Astrocyte (in vitro differentiated cells and primary cell): Measurements from ENCODE around the gene COL24A1. TPM values are rescaled to one million over a fixed set of nuclear protein-coding genes. Genes with fewer than 3 reads are reported as not detected.

Experiments
- DNase-seq: peaks from one replicate; pipeline ENCODE4 v3.0.0-alpha.2; 2010; ENCODE audit warnings: low read depth
- FAIRE-seq: peaks from 2 replicates; lab custom pipeline; 2011; peaks lifted over from hg19 to GRCh38; lab: Jason Lieb, UNC
- H2AFZ ChIP-seq: 2 replicates; pipeline ENCODE4 v1.6.0; 2012; ENCODE audit warnings: low read depth, low read length, inconsistent platforms
- H3K27ac ChIP-seq: 2 replicates; pipeline ENCODE4 v1.5.1; 2011; ENCODE audit warnings: low read depth, low read length, inconsistent platforms
- H3K27me3 ChIP-seq: 2 replicates; pipeline ENCODE4 v1.6.0; 2011; ENCODE audit warnings: low read length, inconsistent platforms; ENCODE audit not compliant: insufficient read depth
- H3K36me3 ChIP-seq: 2 replicates; pipeline ENCODE4 v1.5.1; 2011; ENCODE audit warnings: low read length, inconsistent platforms; ENCODE audit not compliant: insufficient read depth
- H3K4me1 ChIP-seq: 2 replicates; pipeline ENCODE4 v1.5.1; 2011; ENCODE audit warnings: low read length, inconsistent platforms; ENCODE audit not compliant: insufficient read depth
- H3K4me2 ChIP-seq: 2 replicates; pipeline ENCODE4 v1.6.0; 2012; ENCODE audit warnings: low read length, inconsistent platforms
- H3K4me3 ChIP-seq: 2 replicates; pipeline ENCODE4 v1.5.1; 2011; ENCODE audit warnings: low read depth, mild to moderate bottlenecking, low read length, inconsistent platforms; ENCODE audit not compliant: insufficient read depth
- H3K79me2 ChIP-seq: 2 replicates; pipeline ENCODE4 v1.6.0; 2012; ENCODE audit warnings: mild to moderate bottlenecking, low read length, inconsistent platforms; ENCODE audit not compliant: insufficient read depth
- H3K9ac ChIP-seq: 2 replicates; pipeline ENCODE4 v1.6.0; 2012; ENCODE audit warnings: mild to moderate bottlenecking, low read length, inconsistent platforms
- H3K9me3 ChIP-seq: 2 replicates; pipeline ENCODE4 v1.5.1; 2012; ENCODE audit warnings: low read depth, mild to moderate bottlenecking, low read length, inconsistent platforms; ENCODE audit not compliant: insufficient read depth
- H4K20me1 ChIP-seq: 2 replicates; pipeline ENCODE4 v1.6.0; 2012; ENCODE audit warnings: low read length, inconsistent platforms; ENCODE audit not compliant: insufficient read depth
- H3K27ac Mint-ChIP-seq: one replicate; pipeline ENCODE4 v1.8.0; 2021; ENCODE audit warnings: mild to moderate bottlenecking, mixed read lengths; ENCODE audit not compliant: unreplicated experiment
- H3K27me3 Mint-ChIP-seq: one replicate; pipeline ENCODE4 v1.8.0; 2021; ENCODE audit warnings: low read depth, mixed read lengths; ENCODE audit not compliant: unreplicated experiment
- H3K36me3 Mint-ChIP-seq: one replicate; pipeline ENCODE4 v1.8.0; 2021; ENCODE audit warnings: low read depth, mixed read lengths; ENCODE audit not compliant: unreplicated experiment
- H3K4me1 Mint-ChIP-seq: one replicate; pipeline ENCODE4 v1.8.0; 2021; ENCODE audit warnings: low read depth, mixed read lengths; ENCODE audit not compliant: unreplicated experiment
- H3K4me3 Mint-ChIP-seq: one replicate; pipeline ENCODE4 v1.8.0; 2021; ENCODE audit warnings: mild to moderate bottlenecking, moderate library complexity, mixed read lengths; ENCODE audit not compliant: unreplicated experiment
- H3K9me3 Mint-ChIP-seq: one replicate; pipeline ENCODE4 v1.8.0; 2021; ENCODE audit warnings: mild to moderate bottlenecking, mixed read lengths; ENCODE audit not compliant: unreplicated experiment
- CTCF ChIP-seq: IDR thresholded peaks from 2 replicates; pipeline ENCODE4 v1.5.1; 2011; ENCODE audit warnings: low read depth, mild to moderate bottlenecking, inconsistent platforms, low read length, moderate library complexity; ENCODE audit not compliant: insufficient read depth
- EZH2 ChIP-seq: IDR thresholded peaks from 2 replicates; pipeline ENCODE4 v1.6.1; 2012; ENCODE audit warnings: mild to moderate bottlenecking, low read length, inconsistent platforms; ENCODE audit not compliant: insufficient read depth
- total RNA-seq: library from RNA; stranded (reverse); gene quantifications from 2 replicates; pipeline ENCODE4 v1.2.1, GENCODE V29; 2021

Gene COL24A1
- total RNA-seq, 1 donor from 2014 or later: 5.6 TPM

GRCh38 chr1:85900921-85901320 is 255.7 kb downstream of the COL24A1 start:
- no peak overlapping the region for H2AFZ ChIP-seq
- H3K4me1 ChIP-seq: no peaks in the 10 kb centered on the region
- no peak overlapping the region for H3K27ac Mint-ChIP-seq
- H3K27ac ChIP-seq: no peak overlapping the region
- no peak for FAIRE-seq
- H3K4me2 ChIP-seq: no peak overlapping the region
- no peaks in the 10 kb centered on the region for H4K20me1 ChIP-seq
- H3K27me3 ChIP-seq: no peaks in the 10 kb centered on the region
- H3K4me1 Mint-ChIP-seq: peaks cover 14% of the 10 kb centered on the region
- no peaks in the 10 kb centered on the region for H3K9me3 ChIP-seq
- no peak overlapping the region for H3K4me3 Mint-ChIP-seq
- no peaks in the 10 kb centered on the region for H3K36me3 Mint-ChIP-seq
- no peak overlapping the region for H3K9ac ChIP-seq
- no peak for TF ChIP-seq CTCF
- TF ChIP-seq EZH2: no peak
- no peak overlapping the region for H3K4me3 ChIP-seq
- H3K9me3 Mint-ChIP-seq: peaks cover 4% of the 10 kb centered on the region
- no peaks in the 10 kb centered on the region for H3K79me2 ChIP-seq
- no peaks in the 10 kb centered on the region for H3K36me3 ChIP-seq
- no peak for DNase-seq
- no peaks in the 10 kb centered on the region for H3K27me3 Mint-ChIP-seq

- H2AFZ ChIP-seq: no peak overlapping the region
These were observed 257.7 kb downstream of the COL24A1 start for GRCh38 chr1:85898861-85899260.

More at GRCh38 chr1:85898861-85899260, 257.7 kb downstream of the COL24A1 start:
- H3K4me1 ChIP-seq: no peaks in the 10 kb centered on the region
- no peak overlapping the region for H3K27ac Mint-ChIP-seq
- H3K4me3 ChIP-seq: no peak overlapping the region
- DNase-seq (peak; percentile 61), FAIRE-seq (no peak)
- H3K36me3 ChIP-seq: no peaks in the 10 kb centered on the region
- no peak overlapping the region for H3K4me3 Mint-ChIP-seq
- H4K20me1 ChIP-seq: no peaks in the 10 kb centered on the region
- no peak overlapping the region for H3K27ac ChIP-seq
- peaks cover 14% of the 10 kb centered on the region for H3K4me1 Mint-ChIP-seq
- H3K27me3 Mint-ChIP-seq: no peaks in the 10 kb centered on the region
- H3K36me3 Mint-ChIP-seq: no peaks in the 10 kb centered on the region
- no peaks in the 10 kb centered on the region for H3K79me2 ChIP-seq
- peaks cover 4% of the 10 kb centered on the region for H3K9me3 Mint-ChIP-seq
- no peak overlapping the region for H3K9ac ChIP-seq
- TF ChIP-seq EZH2: no peak
- TF ChIP-seq CTCF: no peak
- H3K27me3 ChIP-seq: no peaks in the 10 kb centered on the region
- H3K4me2 ChIP-seq: no peak overlapping the region
- H3K9me3 ChIP-seq: no peaks in the 10 kb centered on the region
